Measurements from ENCODE around the gene ERN2. TPM values are rescaled to one million over a fixed set of nuclear protein-coding genes. Genes with fewer than 3 reads are reported as not detected.

Gene ERN2
- total and polyA plus RNA-seq, 9 of the 15 experiments (the other 6 are each of a cell fraction or from before 2014, with no cell fraction given): 0.07 to 1.5 (median 0.51) TPM; not detected in 3

DNA sequence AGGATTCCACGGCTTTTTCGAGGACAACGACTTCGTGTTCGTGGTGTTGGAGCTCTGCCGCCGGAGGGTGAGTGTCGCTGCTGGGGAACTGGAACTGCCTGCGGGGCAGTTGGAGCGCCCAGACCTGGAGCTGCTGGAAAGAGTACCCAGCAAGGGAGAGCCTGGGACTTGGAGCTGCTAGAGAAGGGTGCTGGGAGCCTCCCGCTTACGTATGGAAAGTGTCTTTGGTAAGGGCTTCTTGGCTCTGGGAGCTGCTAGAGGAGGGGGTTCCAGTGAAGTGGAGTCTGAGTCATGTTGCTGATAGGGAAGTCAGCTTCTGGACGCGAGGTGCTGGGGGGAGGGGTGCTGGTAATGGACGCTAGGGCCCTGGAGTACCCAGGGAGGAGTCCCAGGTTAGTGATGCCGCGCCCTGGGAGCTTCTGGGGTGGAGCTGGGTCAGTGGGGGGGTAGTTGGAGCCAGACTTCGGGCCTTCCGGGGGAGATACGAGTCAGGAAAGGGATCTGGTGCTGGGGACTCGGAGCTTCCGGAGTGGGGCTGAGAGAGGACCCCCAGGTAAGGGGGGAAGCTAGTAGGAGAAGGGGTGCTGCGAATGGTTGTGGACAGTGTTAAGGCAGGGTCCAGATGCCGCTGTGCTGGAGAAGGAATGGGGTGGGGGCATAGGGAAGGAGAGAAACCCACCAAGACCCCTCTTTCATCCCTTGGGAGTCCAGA, 33.6 kb downstream of the ERN2 start (continued):
- TF ChIP-seq, protein P1, sequence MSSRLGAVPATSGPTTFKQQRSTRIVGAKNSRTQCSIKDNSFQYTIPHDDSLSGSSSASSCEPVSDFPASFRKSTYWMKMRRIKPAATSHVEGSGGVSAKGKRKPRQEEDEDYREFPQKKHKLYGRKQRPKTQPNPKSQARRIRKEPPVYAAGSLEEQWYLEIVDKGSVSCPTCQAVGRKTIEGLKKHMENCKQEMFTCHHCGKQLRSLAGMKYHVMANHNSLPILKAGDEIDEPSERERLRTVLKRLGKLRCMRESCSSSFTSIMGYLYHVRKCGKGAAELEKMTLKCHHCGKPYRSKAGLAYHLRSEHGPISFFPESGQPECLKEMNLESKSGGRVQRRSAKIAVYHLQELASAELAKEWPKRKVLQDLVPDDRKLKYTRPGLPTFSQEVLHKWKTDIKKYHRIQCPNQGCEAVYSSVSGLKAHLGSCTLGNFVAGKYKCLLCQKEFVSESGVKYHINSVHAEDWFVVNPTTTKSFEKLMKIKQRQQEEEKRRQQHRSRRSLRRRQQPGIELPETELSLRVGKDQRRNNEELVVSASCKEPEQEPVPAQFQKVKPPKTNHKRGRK (tag; IDR thresholded peaks at IDR 0.05): no peak
- peak; percentile 88 for TF ChIP-seq ZNF740 (CRISPR knock-in tag; IDR thresholded peaks at IDR 0.05)
- peak in 1 of 2 experiments; percentile 79; a peak in 2 of 4 replicates for TF ChIP-seq ZNF740 (tag; IDR thresholded peaks at IDR 0.05)
- TF ChIP-seq RERE (CRISPR knock-in tag; IDR thresholded peaks at IDR 0.05; ENCODE audit: borderline replicate concordance): no peak
- no peak for TF ChIP-seq FOXJ2 (tag; IDR thresholded peaks at IDR 0.05)
- TF ChIP-seq MTA1 (IDR thresholded peaks at IDR 0.05; ENCODE audit: borderline replicate concordance): no peak
- TF ChIP-seq C11orf30 (IDR thresholded peaks at IDR 0.05; ENCODE audit: low read depth): peak; percentile 40; the same call in 1 of the 2 replicates
- no peak; the same call in 1 of the 2 replicates for TF ChIP-seq MYBL2 (IDR thresholded peaks at IDR 0.05; ENCODE audit: low read depth)
- TF ChIP-seq MYBL2 (CRISPR knock-in tag; IDR thresholded peaks at IDR 0.05; ENCODE audit: borderline replicate concordance): no peak
- TF ChIP-seq SAFB2 (IDR thresholded peaks at IDR 0.05; ENCODE audit: borderline replicate concordance, low read depth, low read length, severe bottlenecking): no peak
- TF ChIP-seq CHD1 (IDR thresholded peaks at IDR 0.05; ENCODE audit: low read length): no peak
- TF ChIP-seq NFYB (IDR thresholded peaks at IDR 0.05; ENCODE audit: extremely low read depth, insufficient read length): no peak
- no peak for TF ChIP-seq ZNF133 (CRISPR knock-in tag; IDR thresholded peaks at IDR 0.05)
- no peak for TF ChIP-seq ZNF384 (IDR thresholded peaks at IDR 0.05; ENCODE audit: low read depth, low read length)
- TF ChIP-seq, protein P2, sequence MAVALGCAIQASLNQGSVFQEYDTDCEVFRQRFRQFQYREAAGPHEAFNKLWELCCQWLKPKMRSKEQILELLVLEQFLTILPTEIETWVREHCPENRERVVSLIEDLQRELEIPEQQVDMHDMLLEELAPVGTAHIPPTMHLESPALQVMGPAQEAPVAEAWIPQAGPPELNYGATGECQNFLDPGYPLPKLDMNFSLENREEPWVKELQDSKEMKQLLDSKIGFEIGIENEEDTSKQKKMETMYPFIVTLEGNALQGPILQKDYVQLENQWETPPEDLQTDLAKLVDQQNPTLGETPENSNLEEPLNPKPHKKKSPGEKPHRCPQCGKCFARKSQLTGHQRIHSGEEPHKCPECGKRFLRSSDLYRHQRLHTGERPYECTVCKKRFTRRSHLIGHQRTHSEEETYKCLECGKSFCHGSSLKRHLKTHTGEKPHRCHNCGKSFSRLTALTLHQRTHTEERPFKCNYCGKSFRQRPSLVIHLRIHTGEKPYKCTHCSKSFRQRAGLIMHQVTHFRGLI (CRISPR knock-in tag; IDR thresholded peaks at IDR 0.05): no peak
- peak; percentile 91 for TF ChIP-seq JUND (IDR thresholded peaks at IDR 0.05; ENCODE audit: borderline replicate concordance, low read depth, low read length)
- TF ChIP-seq JUND (tag; IDR thresholded peaks at IDR 0.05; ENCODE audit: borderline replicate concordance, low read depth, low read length): peak; percentile 76; the same call in 1 of the 3 replicates
- TF ChIP-seq ZNF586 (CRISPR knock-in tag; conservative IDR thresholded peaks at IDR 0.05): no peak
- peak; percentile 43 for TF ChIP-seq EP300 (IDR thresholded peaks at IDR 0.05; ENCODE audit: low read length)
